DOHH2 (cell line): ENCODE measurements around the gene HRH1.

ENCODE experiments used
- CTCF ChIP-seq: fragments of 200-600 bp; sonication (generic); IDR thresholded peaks from one replicate; pipeline ENCODE4 v1.5.1; 2014; ENCODE audit warnings: antibody characterized with exemption, mild to moderate bottlenecking, low read depth, low read length; ENCODE audit not compliant: poor library complexity, severe bottlenecking
- EZH2phosphoT487 ChIP-seq: fragments of 200-600 bp; sonication (generic); IDR thresholded peaks from 2 replicates; pipeline ENCODE4 v1.6.1; 2017; ENCODE audit warnings: borderline replicate concordance, mild to moderate bottlenecking, antibody characterized with exemption, low read length, moderate library complexity, mixed read lengths

- TF ChIP-seq CTCF = no peak
- TF ChIP-seq EZH2phosphoT487 = no peak
These were observed 83.8 kb downstream of the HRH1 start for GRCh38 chr3:11238060-11238459.
